ENCODE data around the gene PARVA.

PARVA gene

GRCh38 chr11:12542186-12542935 lies 165.0 kb downstream of the PARVA start:
- H3K27ac ChIP-seq: no peak overlapping the region
- no peaks in the 10 kb centered on the region for H3K27me3 ChIP-seq
- H3K9me3 ChIP-seq (replicated peaks in 1 of 11): no peaks in the 10 kb centered on the region
- H4K20me1 ChIP-seq: no peaks in the 10 kb centered on the region
- no peak overlapping the region for H3K4me2 ChIP-seq
- TF ChIP-seq Cebpa-rat (IDR thresholded peaks at IDR 0.05): no peak
- H3K9ac ChIP-seq: no peak overlapping the region
- H3K4me3 ChIP-seq: no peak overlapping the region
- no peaks in the 10 kb centered on the region for H3K4me1 ChIP-seq
- H3K36me3 ChIP-seq: no peaks in the 10 kb centered on the region

DNA sequence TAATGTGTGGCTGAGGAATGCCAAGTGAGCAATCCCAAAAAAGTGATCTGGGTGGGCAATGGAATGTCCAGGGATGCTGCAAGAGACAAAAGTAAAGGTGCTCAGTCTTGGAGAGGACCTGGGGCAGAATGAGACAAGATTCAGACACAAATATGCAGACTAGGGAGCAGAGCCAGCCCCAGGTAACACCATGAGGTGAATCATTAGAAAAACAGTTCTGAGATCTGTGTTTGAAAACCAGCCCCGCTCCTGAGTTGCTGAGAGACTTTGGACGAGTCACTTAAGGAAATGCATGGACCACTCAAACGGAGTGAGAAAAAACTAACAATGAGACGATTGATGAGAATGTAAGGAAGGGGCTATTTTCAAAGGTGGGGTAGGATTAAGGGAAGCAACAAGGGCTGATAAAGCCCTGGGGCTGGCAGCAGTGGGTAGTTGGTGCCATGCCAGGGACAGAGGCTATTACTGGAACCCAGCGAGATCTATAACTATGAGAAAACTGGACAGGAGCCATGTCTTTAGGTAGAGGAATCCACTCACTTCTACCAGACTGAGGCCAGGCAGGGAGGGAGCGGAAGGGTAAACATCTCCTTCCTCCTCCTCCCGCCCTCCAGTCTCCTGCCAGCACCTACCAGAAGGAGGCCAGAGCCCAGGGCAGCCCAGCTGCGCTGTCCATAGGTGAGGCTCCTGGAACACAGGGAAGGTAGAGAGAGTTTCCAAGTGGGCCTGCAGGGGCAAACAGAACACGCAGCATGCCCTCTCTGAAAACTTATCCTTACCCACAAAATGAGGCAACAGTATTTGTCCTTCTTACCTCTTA lies 166.4 kb downstream of the PARVA start:
- no peak overlapping the region for H3K4me3 ChIP-seq
- no peak overlapping the region for H3K4me2 ChIP-seq
- H3K36me3 ChIP-seq: no peaks in the 10 kb centered on the region
- no peak overlapping the region for H3K27ac ChIP-seq
- H3K4me1 ChIP-seq: no peaks in the 10 kb centered on the region
- no peak overlapping the region for H3K9ac ChIP-seq
- H3K9me3 ChIP-seq (replicated peaks in 1 of 11): peaks cover 0 to 3% (median 0%) of the 10 kb centered on the region in 11 experiments; a peak in 2 of 22 replicates
- no peaks in the 10 kb centered on the region for H3K27me3 ChIP-seq
- TF ChIP-seq Cebpa-rat (IDR thresholded peaks at IDR 0.05): no peak
- no peaks in the 10 kb centered on the region for H4K20me1 ChIP-seq

DNA sequence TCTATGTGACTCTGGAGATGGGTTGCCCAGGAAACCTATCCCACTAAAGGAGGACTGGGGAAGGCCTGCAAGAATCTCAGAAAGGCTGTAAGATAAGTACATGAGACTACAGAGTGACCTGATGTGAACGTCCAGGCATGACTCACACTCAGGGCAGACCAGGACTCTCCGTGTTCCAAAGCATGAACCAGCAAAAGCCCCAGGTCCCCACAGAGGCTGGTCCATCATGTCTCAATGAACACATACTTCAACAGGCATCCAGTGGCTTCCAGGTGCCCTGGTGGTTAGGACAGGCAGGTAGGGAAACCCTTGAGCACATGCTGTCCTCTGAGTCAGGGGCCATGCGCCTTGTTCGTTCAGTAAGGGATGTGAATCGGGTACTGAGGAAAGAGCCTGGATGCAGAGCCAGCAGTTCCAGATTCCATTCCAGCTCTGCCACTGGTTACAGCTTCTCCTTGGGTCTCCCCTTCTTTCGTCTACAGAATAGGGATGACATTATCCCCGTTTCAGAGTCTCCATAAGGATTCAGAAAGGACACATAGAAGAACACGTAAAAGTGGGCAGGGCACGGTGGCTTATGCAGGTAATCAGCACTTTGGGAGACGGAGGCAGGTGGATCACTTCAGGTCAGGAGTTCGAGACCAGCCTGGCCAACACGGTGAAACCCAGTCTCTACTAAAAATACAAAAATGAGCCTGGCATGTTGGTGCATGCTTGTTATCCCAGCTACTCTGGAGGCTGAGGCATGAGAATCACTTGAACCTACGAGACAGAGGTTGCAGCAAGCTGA lies 167.8 kb downstream of the PARVA start:
- H3K9ac ChIP-seq: no peak overlapping the region
- no peak overlapping the region for H3K4me2 ChIP-seq
- H3K4me1 ChIP-seq: no peaks in the 10 kb centered on the region
- H4K20me1 ChIP-seq: no peaks in the 10 kb centered on the region
- no peak overlapping the region for H3K27ac ChIP-seq
- no peak overlapping the region for H3K4me3 ChIP-seq
- TF ChIP-seq Cebpa-rat (IDR thresholded peaks at IDR 0.05): no peak
- H3K27me3 ChIP-seq: no peaks in the 10 kb centered on the region
- H3K36me3 ChIP-seq: no peaks in the 10 kb centered on the region
- H3K9me3 ChIP-seq (replicated peaks in 1 of 11): peaks cover 0 to 9% (median 0%) of the 10 kb centered on the region in 11 experiments; a peak in 2 of 22 replicates

DNA sequence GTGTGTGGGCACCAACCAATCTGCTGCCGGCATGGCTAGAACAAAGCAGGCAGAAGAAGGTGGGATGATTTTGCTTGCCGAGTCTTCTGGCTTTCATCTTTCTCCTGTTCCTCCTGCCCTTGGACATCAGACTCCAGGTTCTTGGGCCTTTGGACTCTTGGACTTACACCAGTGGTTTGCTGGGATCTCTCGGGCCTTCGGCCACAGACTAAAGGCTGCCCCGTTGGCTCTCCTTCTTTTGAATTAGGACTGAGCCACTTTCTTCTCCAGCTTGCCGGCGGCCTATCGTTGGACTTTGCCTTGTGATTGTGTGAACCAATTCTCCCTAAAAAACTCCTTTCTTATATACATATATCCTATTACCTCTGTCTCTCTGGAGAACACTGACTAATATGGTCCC lies 168.8 kb downstream of the PARVA start:
- Histone ChIP-seq H4K20me1 (no peaks in the 10 kb centered on the region), H3K4me3 (no peak overlapping the region), H3K27me3 (no peaks in the 10 kb centered on the region), H3K36me3 (no peaks in the 10 kb centered on the region), H3K4me2 (no peak overlapping the region), H3K27ac (no peak overlapping the region), H3K9me3 (replicated peaks in 1 of 11) (peaks cover 0 to 9% (median 0%) of the 10 kb centered on the region in 11 experiments; a peak in 2 of 22 replicates), H3K9ac (no peak overlapping the region), H3K4me1 (no peaks in the 10 kb centered on the region)
- no peak for TF ChIP-seq Cebpa-rat (IDR thresholded peaks at IDR 0.05)

GRCh38 chr11:12546660-12547059 lies 169.3 kb downstream of the PARVA start:
- H3K27ac ChIP-seq: no peak overlapping the region
- no peak overlapping the region for H3K4me3 ChIP-seq
- no peak overlapping the region for H3K9ac ChIP-seq
- H3K36me3 ChIP-seq: no peaks in the 10 kb centered on the region
- H3K4me1 ChIP-seq: no peaks in the 10 kb centered on the region
- no peak for TF ChIP-seq Cebpa-rat (IDR thresholded peaks at IDR 0.05)
- no peak overlapping the region for H3K4me2 ChIP-seq
- no peaks in the 10 kb centered on the region for H4K20me1 ChIP-seq
- H3K9me3 ChIP-seq (replicated peaks in 1 of 11): peaks cover 0 to 9% (median 0%) of the 10 kb centered on the region in 11 experiments; a peak in 2 of 22 replicates
- no peaks in the 10 kb centered on the region for H3K27me3 ChIP-seq

GRCh38 chr11:12547953-12548650 lies 170.7 kb downstream of the PARVA start:
- Histone ChIP-seq H3K9ac (no peak overlapping the region), H3K4me3 (no peak overlapping the region), H3K27ac (no peak overlapping the region), H3K4me2 (no peak overlapping the region), H3K9me3 (replicated peaks in 1 of 11) (peaks cover 0 to 13% (median 0%) of the 10 kb centered on the region in 11 experiments; a peak in 3 of 22 replicates), H3K4me1 (no peaks in the 10 kb centered on the region), H3K36me3 (no peaks in the 10 kb centered on the region), H3K27me3 (no peaks in the 10 kb centered on the region), H4K20me1 (no peaks in the 10 kb centered on the region)
- TF ChIP-seq Cebpa-rat (IDR thresholded peaks at IDR 0.05): no peak

DNA sequence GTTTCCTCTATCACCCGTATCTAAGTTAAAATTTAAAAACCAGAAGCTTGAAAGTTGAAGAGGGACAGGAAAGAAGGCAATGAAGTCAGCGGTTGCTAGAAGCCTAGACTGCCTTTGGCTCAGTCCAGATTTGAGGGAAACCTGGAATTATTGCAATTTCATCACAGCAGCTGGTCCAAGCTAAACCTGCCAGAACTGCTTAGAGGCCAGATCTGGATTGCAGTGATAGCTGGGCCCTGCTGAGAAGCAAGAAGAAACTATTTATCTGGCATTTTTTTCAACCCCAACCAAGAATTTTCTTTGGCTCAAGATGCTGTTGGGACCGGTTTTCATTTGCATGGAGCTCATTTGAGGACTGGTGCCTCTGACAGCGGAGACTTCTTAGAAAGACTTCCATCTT lies 175.3 kb downstream of the PARVA start:
- Histone ChIP-seq H3K27ac (no peak overlapping the region), H4K20me1 (no peaks in the 10 kb centered on the region), H3K4me1 (no peaks in the 10 kb centered on the region), H3K4me3 (no peak overlapping the region), H3K9me3 (replicated peaks in 1 of 11) (peaks cover 4 to 31% (median 14%) of the 10 kb centered on the region in 11 experiments; a peak in 20 of 22 replicates), H3K27me3 (no peaks in the 10 kb centered on the region), H3K4me2 (no peak overlapping the region), H3K36me3 (no peaks in the 10 kb centered on the region), H3K9ac (no peak overlapping the region)
- TF ChIP-seq Cebpa-rat (IDR thresholded peaks at IDR 0.05): no peak

- H3K27me3 ChIP-seq: no peaks in the 10 kb centered on the region
- H3K9me3 ChIP-seq (replicated peaks in 1 of 11): peaks cover 4 to 25% (median 14%) of the 10 kb centered on the region in 11 experiments; a peak in 20 of 22 replicates
- no peaks in the 10 kb centered on the region for H4K20me1 ChIP-seq
- no peak overlapping the region for H3K27ac ChIP-seq
- H3K9ac ChIP-seq: no peak overlapping the region
- no peak overlapping the region for H3K4me2 ChIP-seq
- no peak overlapping the region for H3K4me3 ChIP-seq
- no peak for TF ChIP-seq Cebpa-rat (IDR thresholded peaks at IDR 0.05)
- H3K36me3 ChIP-seq: no peaks in the 10 kb centered on the region
- no peaks in the 10 kb centered on the region for H3K4me1 ChIP-seq
Observed at GRCh38 chr11:12554122-12554521, 176.8 kb downstream of the PARVA start.
